ENCODE results near the gene VEGFC. TPM values are rescaled to one million over a fixed set of nuclear protein-coding genes. Genes with fewer than 3 reads are reported as not detected.

Gene VEGFC
- total RNA-seq, 2 experiments from 2014 or later, result not detected

DNA sequence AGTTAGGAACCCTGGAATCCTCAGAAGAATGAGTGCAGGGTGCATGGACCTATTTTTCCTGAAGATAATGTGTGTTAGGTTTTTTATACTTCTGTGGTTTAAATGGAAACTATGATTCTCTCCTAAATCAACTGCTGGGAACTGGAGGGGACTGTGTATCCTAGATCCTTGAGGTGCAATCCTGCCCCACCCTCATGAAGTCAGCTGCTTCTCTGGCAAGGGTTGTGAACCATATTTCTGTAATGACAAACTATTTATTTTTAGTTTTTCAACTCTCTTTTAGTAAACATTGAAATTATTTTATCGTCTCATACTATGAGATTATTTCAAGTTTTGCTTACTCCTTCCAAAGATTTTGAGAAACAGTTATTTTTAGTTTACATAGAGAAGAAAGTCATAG, 25.8 kb upstream of the VEGFC start:
- H3K4me3 Mint-ChIP-seq, result no peak overlapping the region
- intact Hi-C loops (cut with micrococcal nuclease), result no loop called here
- no peaks in the 10 kb centered on the region for H3K4me1 Mint-ChIP-seq (ENCODE audit: low read depth)
- H3K36me3 Mint-ChIP-seq (ENCODE audit: low read depth), result no peaks in the 10 kb centered on the region
- CTCF ChIA-PET, result no interaction called here
- no peaks in the 10 kb centered on the region for H3K27me3 Mint-ChIP-seq (ENCODE audit: low read depth)
- peaks cover 2% of the 10 kb centered on the region for H3K9me3 Mint-ChIP-seq
- DNase-seq, result no peak
- H3K27ac Mint-ChIP-seq, result no peak overlapping the region

DNA sequence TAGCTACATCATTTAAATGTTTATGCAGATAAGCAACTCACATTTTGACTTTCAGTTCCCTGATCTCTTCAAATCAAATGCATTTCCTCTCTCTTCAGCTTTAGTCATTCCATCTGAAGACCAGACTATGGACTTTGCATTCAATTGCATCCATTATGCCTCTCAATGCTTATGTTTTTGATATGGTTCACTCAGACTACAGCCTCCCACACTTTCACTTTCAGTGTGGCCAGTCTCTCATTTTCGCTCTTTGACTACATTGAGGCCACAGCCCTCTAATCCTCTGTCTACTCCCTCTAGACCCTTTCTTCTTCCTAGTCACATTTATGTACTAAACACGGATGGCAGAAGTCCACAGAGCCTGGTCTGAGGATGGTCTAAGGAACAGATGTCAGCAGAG, 24.5 kb upstream of the VEGFC start:
- intact Hi-C loops (cut with micrococcal nuclease), result no loop called here
- Mint-ChIP-seq H3K27ac (no peak overlapping the region), H3K27me3 (ENCODE audit: low read depth) (no peaks in the 10 kb centered on the region), H3K9me3 (peaks cover 5% of the 10 kb centered on the region), H3K36me3 (ENCODE audit: low read depth) (no peaks in the 10 kb centered on the region), H3K4me1 (ENCODE audit: low read depth) (no peaks in the 10 kb centered on the region), H3K4me3 (no peak overlapping the region)
- CTCF ChIA-PET, result no interaction called here
- no peak for DNase-seq

DNA sequence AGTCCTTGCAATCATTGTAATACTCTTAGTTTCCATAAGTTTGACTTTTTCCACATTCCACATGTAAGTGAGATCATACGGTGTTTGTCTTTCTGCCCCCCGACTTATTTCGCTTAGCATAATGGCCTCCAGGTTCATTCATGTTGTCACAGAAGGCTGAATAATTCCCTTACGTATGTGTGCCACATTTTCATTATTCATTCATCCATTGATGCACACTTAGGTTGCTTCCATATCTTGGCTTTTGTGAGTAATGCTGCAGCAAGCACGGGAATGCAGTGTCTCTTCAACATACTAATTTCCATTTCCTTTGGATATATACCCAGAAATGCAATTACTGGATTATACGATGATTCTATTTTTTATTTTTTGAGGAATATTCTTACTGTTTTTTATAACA, 22.0 kb upstream of the VEGFC start:
- H3K27ac Mint-ChIP-seq, result no peak overlapping the region
- no peak for DNase-seq
- intact Hi-C loops (cut with micrococcal nuclease), result no loop called here
- peaks cover 5% of the 10 kb centered on the region for H3K9me3 Mint-ChIP-seq
- H3K36me3 Mint-ChIP-seq (ENCODE audit: low read depth), result no peaks in the 10 kb centered on the region
- CTCF ChIA-PET, result no interaction called here
- H3K27me3 Mint-ChIP-seq (ENCODE audit: low read depth), result no peaks in the 10 kb centered on the region
- H3K4me3 Mint-ChIP-seq, result no peak overlapping the region
- H3K4me1 Mint-ChIP-seq (ENCODE audit: low read depth), result no peaks in the 10 kb centered on the region

DNA sequence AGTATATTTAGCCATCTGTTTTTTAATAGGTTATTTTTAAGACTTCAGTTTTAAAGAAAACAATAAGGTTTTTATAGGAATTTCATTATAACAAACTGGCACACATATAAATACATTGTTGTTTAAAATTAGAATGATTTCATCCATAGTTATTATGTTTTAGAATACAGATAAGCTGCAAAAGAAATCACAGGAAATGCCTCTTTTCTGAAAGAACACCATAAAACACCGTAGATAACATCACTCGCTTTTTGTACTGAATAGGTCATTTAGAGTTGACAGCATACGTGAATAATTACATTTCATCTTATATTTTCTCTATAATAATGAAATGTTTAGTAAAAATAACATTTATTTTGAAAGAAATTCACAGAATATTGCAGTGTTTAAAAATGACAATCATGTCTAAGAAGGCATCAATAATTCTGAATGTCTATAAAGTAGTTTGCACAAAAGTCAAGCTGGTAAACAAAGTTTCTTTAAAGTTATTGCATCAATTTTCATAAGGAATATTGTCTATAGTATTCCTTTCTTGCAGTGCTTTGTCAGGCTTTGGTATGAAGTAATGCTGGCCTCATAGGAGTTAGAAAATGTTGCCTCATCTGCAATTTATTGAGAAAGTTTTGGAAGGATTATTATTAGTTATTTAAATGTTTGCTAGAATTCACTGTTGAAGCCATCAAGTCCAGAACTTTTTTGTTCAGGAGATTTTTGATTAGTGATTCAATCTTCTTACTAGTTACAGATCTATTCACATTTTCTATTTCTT, 17.9 kb upstream of the VEGFC start:
- CTCF ChIA-PET, result no interaction called here
- intact Hi-C loops (cut with micrococcal nuclease), result no loop called here
- peaks cover 16% of the 10 kb centered on the region for H3K9me3 Mint-ChIP-seq
- H3K27ac Mint-ChIP-seq, result no peak overlapping the region
- no peak overlapping the region for H3K4me3 Mint-ChIP-seq
- no peaks in the 10 kb centered on the region for H3K27me3 Mint-ChIP-seq (ENCODE audit: low read depth)
- H3K4me1 Mint-ChIP-seq (ENCODE audit: low read depth), result no peaks in the 10 kb centered on the region
- no peaks in the 10 kb centered on the region for H3K36me3 Mint-ChIP-seq (ENCODE audit: low read depth)
- DNase-seq, result no peak

DNA sequence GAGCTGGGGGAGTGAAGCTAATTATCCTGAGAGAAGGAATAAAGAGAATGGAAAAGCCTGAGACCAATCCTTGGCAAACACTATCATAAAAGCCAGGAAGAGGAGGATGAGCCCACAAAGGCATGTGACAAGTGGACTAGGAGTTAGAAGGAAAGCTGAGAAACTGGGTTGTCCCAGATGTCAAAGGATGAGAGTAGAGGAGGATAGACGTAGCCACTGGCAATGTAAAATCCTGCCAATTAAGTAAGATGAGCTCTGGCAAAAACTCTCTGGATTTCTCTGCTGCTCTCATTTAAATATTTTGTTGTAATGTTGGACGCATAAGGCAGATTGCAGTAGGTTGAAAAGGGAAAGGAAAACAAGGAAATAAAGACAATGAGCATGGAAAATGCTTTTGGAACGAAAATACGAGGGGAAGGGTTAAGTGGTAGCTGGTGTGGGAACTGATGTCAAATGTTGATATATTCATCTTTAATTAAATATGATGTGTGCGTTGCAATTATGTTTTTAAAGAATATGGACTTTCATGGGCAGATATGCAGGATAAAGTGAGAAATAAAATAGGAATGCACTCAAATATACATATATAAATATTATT, 14.2 kb upstream of the VEGFC start:
- Mint-ChIP-seq H3K4me1 (ENCODE audit: low read depth) (no peaks in the 10 kb centered on the region), H3K9me3 (peaks cover 12% of the 10 kb centered on the region), H3K27me3 (ENCODE audit: low read depth) (no peaks in the 10 kb centered on the region), H3K4me3 (no peak overlapping the region), H3K36me3 (ENCODE audit: low read depth) (no peaks in the 10 kb centered on the region), H3K27ac (no peak overlapping the region)
- CTCF ChIA-PET, result no interaction called here
- no peak for DNase-seq
- intact Hi-C loops (cut with micrococcal nuclease), result no loop called here

DNA sequence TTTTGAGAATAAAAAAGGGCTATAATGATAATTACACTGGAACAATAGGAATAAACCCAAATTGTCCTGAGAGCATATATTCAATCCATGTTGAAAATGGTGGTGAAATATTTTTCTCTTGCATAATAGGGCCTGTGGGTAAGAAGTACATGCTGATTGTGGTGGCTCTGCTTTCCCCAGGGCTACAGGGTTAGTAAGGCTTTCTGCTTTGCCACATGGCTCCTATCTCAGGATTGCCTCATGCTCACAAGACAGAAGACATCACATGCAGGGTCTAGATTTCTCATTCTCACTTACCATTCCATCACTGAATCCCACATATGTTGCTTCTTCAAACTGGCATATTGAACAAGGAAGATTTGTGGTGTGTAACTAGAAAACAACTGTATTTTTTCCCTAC, 12.4 kb upstream of the VEGFC start:
- intact Hi-C loops (cut with micrococcal nuclease), result no loop called here
- Mint-ChIP-seq H3K27me3 (ENCODE audit: low read depth) (no peaks in the 10 kb centered on the region), H3K36me3 (ENCODE audit: low read depth) (no peaks in the 10 kb centered on the region), H3K4me3 (no peak overlapping the region), H3K4me1 (ENCODE audit: low read depth) (no peaks in the 10 kb centered on the region), H3K9me3 (peaks cover 12% of the 10 kb centered on the region), H3K27ac (no peak overlapping the region)
- no peak for DNase-seq
- CTCF ChIA-PET, result no interaction called here

DNA sequence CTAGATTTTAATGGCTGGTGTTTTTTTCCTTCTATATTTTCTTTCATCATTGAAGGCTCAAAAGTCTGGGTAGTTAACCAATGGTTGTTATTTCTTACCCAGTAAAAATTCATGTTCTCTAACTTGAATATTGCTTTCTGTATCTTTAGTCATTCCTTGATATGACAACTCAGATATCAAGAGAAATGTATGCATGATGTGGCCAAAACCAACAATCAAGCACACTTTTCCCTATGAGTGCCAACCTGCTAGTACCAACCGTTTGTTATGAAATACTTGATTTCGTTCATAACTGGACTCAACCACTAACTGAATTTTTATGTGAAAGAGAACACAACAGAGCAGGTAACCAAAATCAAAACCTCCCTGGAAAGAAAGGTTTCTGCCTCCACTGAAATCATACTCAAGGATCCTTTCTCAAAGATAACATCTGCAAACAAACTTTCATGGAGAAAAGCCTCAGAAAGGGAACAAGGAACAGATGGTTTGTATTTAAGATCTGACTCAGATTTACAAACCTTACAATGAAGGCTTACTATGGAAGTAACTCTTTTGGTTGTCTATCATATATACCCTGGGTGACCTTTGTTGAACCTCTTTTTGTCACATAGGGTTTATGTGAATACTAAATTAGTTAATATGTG, 8.3 kb upstream of the VEGFC start:
- Mint-ChIP-seq H3K9me3 (no peaks in the 10 kb centered on the region), H3K4me3 (no peak overlapping the region), H3K4me1 (ENCODE audit: low read depth) (no peaks in the 10 kb centered on the region), H3K27me3 (ENCODE audit: low read depth) (no peaks in the 10 kb centered on the region), H3K27ac (no peak overlapping the region), H3K36me3 (ENCODE audit: low read depth) (no peaks in the 10 kb centered on the region)
- intact Hi-C loops (cut with micrococcal nuclease), result no loop called here
- DNase-seq, result no peak
- CTCF ChIA-PET, result no interaction called here

DNA sequence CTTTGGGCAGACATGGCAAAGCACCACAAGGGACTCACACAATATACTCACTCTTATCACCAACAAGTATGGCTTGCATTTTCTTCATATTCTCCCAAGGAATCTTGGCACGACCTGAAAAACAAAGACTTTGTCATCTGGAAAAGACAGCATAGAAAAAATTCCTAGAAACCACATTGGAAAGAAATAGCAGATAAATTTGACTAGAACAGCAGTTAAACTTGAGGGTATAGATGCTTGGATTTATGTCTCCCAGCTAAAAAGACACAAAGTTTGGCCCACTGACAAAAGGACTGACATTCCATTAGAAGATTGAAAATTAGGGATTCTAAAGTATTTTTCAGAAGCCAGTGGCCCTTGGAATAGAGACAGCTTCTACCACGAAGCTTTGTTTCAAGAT, 6.9 kb upstream of the VEGFC start:
- peaks cover 2% of the 10 kb centered on the region for H3K9me3 Mint-ChIP-seq
- no peak for DNase-seq
- intact Hi-C loops (cut with micrococcal nuclease), result loop anchor here (10.0 kb wide), 1 partner anchor 65 kb away; no protein-coding TSS in a partner anchor

DNA sequence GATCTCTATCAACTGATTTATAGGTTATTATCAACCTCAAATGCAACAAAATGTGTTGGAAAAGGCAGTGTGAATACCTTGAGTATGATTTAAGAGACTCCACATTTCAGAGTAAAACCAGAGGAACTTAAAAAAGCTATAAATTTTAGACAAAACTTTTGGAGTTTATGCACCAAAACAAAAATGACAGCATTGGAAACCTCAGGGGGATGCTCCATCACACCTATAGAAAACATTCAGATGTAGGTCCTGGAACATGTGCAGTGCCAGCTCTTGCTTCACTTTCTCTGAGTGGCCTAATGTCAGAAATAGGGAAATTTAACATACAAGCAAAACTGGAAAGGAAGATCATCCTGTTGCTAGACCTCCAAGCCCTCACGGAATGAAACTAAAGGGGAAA, 5.8 kb upstream of the VEGFC start:
- H3K27me3 Mint-ChIP-seq (ENCODE audit: low read depth), result peaks cover 17% of the 10 kb centered on the region
- no peak for DNase-seq
- H3K9me3 Mint-ChIP-seq, result peaks cover 2% of the 10 kb centered on the region
- H3K4me3 Mint-ChIP-seq, result no peak overlapping the region
- CTCF ChIA-PET, result no interaction called here
- no peaks in the 10 kb centered on the region for H3K4me1 Mint-ChIP-seq (ENCODE audit: low read depth)
- intact Hi-C loops (cut with micrococcal nuclease), result loop anchor here (10.0 kb wide), 1 partner anchor 64 kb away; no protein-coding TSS in a partner anchor
- no peaks in the 10 kb centered on the region for H3K36me3 Mint-ChIP-seq (ENCODE audit: low read depth)
- H3K27ac Mint-ChIP-seq, result no peak overlapping the region

More for the DNA sequence above, 6.9 kb upstream of the VEGFC start:
- Mint-ChIP-seq H3K27me3 (ENCODE audit: low read depth) (peaks cover 6% of the 10 kb centered on the region), H3K36me3 (ENCODE audit: low read depth) (no peaks in the 10 kb centered on the region), H3K4me3 (no peak overlapping the region), H3K4me1 (ENCODE audit: low read depth) (no peaks in the 10 kb centered on the region), H3K27ac (no peak overlapping the region)
- CTCF ChIA-PET, result no interaction called here

DNA sequence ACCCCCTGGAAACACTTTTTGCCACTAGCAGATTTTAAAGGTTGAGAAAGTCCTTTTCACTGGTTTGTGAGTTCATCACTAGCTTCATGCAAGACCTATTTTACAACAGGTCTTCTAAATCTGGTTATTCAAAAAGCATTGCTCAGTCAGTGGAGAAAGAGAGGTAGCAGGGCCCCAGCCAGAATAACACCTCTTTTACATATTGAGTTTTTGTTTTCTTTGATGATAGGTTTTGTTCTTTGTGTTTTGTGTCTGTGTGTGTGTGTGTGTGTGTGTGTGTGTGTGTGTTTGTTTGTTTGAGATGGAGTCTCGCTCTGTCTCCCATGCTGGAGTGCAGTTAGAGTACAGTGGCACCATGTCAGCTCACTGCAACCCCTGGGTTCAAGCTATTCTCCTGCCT, 2.7 kb upstream of the VEGFC start:
- no peak overlapping the region for H3K27ac Mint-ChIP-seq
- CTCF ChIA-PET, result no interaction called here
- intact Hi-C loops (cut with micrococcal nuclease), result loop anchor here (10.0 kb wide), 1 partner anchor 61 kb away; no protein-coding TSS in a partner anchor
- H3K4me1 Mint-ChIP-seq (ENCODE audit: low read depth), result peaks cover 5% of the 10 kb centered on the region
- peaks cover 2% of the 10 kb centered on the region for H3K9me3 Mint-ChIP-seq
- no peaks in the 10 kb centered on the region for H3K36me3 Mint-ChIP-seq (ENCODE audit: low read depth)
- no peak for DNase-seq
- H3K27me3 Mint-ChIP-seq (ENCODE audit: low read depth), result peaks cover 34% of the 10 kb centered on the region
- H3K4me3 Mint-ChIP-seq, result no peak overlapping the region

DNA sequence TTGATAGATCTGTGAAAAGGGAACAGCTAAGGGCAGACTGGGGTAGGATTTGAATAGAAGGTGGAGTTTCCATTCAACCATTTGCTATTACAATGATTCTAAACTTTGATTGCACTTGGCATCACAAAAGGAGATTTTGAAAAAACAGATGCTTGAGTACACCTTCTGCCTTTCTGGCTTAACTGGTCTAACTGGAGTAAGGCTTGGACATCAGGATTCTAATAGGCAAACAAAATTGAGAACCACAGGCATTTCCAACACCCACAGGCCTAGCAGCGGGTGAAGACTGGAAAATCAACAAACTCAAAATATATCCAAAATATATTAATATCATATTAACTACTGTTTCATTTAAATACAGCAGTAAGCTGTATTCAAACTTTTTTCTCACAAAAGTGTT, 1.9 kb upstream of the VEGFC start:
- no peak for DNase-seq
- H3K9me3 Mint-ChIP-seq, result peaks cover 2% of the 10 kb centered on the region
- no peak overlapping the region for H3K27ac Mint-ChIP-seq
- H3K4me1 Mint-ChIP-seq (ENCODE audit: low read depth), result peaks cover 5% of the 10 kb centered on the region
- H3K4me3 Mint-ChIP-seq, result no peak overlapping the region
- CTCF ChIA-PET, result no interaction called here
- H3K36me3 Mint-ChIP-seq (ENCODE audit: low read depth), result no peaks in the 10 kb centered on the region
- H3K27me3 Mint-ChIP-seq (ENCODE audit: low read depth), result peaks cover 39% of the 10 kb centered on the region
- intact Hi-C loops (cut with micrococcal nuclease), result loop anchor here (5.0 to 10.0 kb wide), 2 partner anchors 60 to 108 kb away; no protein-coding TSS in a partner anchor

DNA sequence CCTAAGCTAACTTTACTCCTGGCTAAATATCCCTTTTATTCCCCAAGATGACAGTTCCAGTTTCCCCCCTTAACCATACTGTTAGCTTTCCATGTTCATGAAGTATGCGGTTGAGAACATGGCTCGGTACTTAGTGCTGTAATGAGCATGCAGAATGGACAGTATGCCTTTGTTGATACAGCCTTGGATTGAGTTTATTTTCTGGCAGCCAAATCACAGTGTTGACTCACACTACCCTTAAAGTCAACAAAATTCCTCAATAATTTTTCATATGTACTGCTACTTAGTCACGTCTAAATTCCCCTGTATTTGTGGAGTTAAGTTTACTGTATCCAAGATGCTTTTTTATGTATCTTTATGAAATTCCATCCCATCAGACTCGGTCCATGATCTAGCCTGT, 1.4 kb upstream of the VEGFC start:
- H3K4me3 Mint-ChIP-seq, result no peak overlapping the region
- no peaks in the 10 kb centered on the region for H3K36me3 Mint-ChIP-seq (ENCODE audit: low read depth)
- intact Hi-C loops (cut with micrococcal nuclease), result loop anchor here (5.0 to 10.0 kb wide), 2 partner anchors 59 to 108 kb away; no protein-coding TSS in a partner anchor
- DNase-seq, result no peak
- CTCF ChIA-PET, result no interaction called here
- H3K27me3 Mint-ChIP-seq (ENCODE audit: low read depth), result peaks cover 41% of the 10 kb centered on the region
- peaks cover 2% of the 10 kb centered on the region for H3K9me3 Mint-ChIP-seq
- H3K4me1 Mint-ChIP-seq (ENCODE audit: low read depth), result peaks cover 5% of the 10 kb centered on the region
- H3K27ac Mint-ChIP-seq, result no peak overlapping the region
